Glomerular endothelial cell (primary cell): ENCODE data around the gene MACF1. TPM values are rescaled to one million over a fixed set of nuclear protein-coding genes. Genes with fewer than 3 reads are reported as not detected.

Source experiments
- DNase-seq: peaks from one replicate; pipeline ENCODE4 v3.0.0-alpha.2; 2011; ENCODE audit warnings: low read depth, low spot score; ENCODE audit errors: extremely low read depth
- total RNA-seq: library from RNA; depleted of rRNA; stranded (reverse); fragments of >200 nt; gene quantifications from 2 replicates; pipeline ENCODE4 v1.2.3, GENCODE V29; 2015

Gene MACF1
- total RNA-seq, 1 donor from 2014 or later = 612 TPM

GRCh38 chr1:39174390-39175081, 30.0 kb upstream of the MACF1 start:
- DNase-seq = no peak

- no peak for DNase-seq
Observed at GRCh38 chr1:39177706-39178105, 26.8 kb upstream of the MACF1 start.

DNA sequence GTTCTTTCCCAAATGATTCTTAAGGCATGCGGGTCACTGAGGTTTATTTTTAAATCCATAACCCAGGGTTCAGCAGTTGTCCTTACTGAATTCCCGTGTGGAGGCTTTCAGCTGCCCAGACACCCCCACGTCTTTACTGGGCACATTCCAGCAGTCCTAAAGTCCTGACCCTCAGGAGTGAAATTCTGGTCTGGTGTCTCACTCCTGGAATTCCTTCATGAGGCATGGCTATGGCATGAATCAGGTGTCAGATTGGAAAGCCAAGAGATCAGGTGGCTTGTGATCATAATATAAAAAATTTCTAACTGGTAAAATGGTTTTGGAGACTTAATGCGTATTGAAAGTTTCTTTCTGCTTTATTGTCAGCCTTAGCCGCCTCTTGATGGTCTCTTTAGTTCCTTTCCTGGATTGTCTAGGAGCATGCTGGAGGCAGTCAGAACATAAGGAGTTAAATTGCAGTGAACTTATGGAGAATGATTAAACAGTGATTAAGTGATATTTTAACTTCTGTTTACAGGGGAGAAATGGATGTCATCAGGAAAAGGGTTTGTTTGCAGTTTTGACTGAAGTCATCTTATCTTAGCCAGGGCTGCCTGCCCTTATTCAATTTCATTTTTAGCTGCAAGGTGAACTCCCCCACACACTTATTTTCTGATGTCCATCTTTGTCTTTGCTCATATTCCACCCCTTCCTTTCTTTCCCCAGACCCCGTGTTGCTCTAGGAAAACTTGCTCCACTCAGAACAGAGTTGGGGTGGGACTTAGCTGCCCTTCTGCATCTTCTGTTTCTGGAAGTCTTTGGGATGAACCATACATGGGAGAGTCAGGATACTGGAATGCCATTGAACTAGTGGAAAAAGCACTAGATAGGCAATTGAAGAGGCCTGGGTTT, 25.7 kb upstream of the MACF1 start:
- no peak for DNase-seq

DNA sequence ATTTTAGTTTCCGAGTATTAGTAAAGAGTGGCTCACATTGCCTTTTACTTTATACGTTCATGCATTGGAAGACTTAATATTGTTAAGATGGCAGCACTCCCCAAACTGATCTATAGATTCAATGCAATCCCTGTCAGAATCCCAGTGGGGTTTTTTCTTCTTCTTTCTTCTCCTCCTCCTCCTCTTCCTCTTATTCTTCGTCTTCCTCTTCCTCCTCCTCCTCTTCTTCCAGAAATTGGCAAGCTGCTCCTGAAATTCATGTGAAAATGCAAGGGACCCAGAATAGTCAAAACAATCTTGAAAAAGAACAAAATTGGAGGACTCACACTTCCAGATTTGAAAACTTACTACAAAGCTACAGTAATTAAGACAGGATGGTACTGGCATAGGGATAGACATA, 23.2 kb upstream of the MACF1 start:
- DNase-seq = no peak

DNA sequence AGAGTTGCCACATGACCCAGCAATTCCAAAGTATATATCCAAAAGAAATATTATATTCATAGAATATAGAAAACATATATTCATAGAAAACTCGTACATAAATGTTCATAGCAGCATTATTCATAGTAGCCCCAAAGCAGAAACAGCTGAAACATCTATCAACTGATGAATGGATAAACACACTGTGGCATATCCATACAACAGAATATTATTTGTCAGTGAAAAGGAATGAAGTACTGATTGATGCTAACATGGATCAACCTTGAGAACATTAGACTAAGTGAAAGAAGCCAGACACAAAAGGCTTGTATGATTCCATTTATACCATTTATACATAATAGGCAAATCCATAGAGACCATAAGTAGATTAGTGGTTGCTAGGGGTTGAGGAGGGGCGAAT, 21.7 kb upstream of the MACF1 start:
- DNase-seq = no peak

DNA sequence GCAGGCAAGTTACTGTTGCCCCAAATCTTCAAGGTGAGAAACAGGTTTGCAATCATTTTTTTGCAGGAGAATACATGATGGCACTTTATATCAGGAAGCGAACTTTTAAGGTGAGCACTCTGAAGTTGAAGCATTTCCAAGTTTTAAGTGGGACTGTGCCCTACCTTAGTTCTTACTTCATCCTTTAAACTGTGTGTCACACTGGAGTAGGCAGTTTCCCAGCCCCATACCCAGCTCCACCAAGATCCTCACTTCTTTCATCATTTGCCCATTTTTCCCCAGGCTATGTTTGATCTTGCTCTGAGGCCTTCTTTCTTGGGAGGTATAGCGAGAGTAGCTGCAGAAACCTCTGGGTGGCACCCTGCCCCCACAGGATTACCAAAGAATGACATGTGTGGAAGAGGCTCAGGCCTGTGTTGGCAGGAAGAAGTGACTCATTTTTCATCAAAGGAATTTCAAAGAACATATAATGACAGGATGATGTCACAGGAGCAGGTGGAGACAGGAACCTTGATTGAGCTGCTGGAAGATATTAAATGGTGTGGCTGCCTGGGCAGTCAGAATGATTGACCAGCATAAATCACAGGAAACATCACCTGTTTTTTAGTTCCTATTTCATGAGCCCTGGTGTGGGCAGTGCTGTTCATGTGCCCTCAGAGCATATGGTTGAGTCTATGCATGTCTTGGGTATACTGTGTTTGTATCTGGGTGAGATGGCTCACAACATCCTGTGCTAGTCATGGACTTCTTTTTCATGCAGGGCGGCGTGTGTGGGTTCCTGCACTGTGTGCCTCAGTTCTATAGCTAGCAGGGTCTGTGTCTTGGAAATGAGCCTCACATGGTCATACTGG, 20.8 kb upstream of the MACF1 start:
- DNase-seq = no peak

DNA sequence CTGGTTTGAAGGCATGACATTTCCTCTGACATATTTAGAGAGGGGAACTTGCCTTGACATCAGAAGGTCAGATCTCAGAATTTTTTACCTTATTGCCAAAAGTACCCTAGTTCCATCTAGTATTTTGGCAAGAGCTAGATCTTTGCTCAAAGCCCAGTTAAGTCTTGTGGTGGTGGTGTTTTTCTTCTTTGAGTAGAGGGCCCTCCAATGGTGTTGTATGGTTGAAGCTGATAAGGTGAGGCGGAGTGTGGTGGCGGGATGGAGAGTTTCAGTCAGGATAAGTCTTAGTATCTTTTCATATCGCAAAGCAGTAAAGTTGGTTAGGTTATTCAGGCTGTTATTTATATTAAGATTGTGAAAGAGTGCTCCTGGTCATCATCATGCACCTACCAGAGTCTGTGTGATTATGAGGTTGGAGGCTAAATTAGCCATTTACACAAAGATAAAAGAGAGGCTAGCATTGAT, 20.1 kb upstream of the MACF1 start:
- no peak for DNase-seq

GRCh38 chr1:39187275-39188046, 17.0 kb upstream of the MACF1 start:
- no peak for DNase-seq

DNA sequence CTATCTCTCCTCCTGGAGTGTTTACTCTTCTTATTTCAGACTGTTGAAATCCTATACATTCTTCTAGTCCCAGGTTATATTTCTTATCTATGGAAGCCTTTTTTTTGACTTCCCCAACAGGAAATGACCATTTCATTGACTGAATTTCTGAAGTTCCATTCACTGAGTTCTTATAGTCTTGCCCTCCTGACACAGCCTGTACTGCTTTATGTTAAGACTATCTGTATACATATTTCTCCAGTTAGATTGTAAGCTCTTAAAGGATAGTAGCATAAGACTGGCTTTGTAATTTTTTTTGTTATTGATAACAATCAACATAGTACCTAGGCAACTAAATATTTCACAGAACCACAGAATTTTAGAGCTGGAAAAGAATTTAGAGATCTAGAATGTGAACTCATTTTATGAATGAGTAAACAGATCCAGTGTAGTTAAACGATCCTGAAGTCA, 14.9 kb upstream of the MACF1 start:
- DNase-seq = no peak

GRCh38 chr1:39190096-39190495, 14.4 kb upstream of the MACF1 start:
- DNase-seq = no peak

DNA sequence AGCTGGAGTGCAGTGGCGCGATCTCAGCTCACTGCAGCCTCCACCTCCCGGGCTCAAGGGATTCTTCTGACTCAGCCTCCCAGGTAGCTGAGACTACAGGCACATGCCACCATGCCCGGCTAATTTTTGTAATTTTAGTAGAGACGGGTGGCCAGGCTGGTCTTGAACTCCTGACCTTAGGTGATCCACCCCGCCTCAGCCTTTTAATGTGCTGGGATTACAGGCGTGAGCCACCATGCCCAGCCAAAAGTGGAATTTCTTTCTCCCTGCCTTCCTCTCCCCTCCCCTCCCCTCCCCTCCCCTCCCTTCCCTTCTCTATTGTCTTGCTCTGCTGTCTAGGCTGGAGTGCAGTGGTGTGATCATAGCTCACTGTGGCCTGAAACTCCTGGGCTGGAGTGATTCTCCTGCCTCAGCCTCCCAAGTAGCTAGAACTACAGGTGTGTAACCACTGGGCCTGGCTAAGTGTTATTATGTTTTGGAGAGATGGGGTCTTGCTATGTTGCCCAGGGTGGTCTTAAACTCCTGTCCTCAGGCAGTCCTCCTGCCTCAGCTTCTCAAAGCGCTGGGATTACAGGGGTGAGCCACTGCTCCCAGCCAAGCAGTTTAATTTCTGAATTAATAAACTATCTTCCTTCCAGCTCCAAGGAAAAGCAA, 10.0 kb upstream of the MACF1 start:
- DNase-seq = no peak

DNA sequence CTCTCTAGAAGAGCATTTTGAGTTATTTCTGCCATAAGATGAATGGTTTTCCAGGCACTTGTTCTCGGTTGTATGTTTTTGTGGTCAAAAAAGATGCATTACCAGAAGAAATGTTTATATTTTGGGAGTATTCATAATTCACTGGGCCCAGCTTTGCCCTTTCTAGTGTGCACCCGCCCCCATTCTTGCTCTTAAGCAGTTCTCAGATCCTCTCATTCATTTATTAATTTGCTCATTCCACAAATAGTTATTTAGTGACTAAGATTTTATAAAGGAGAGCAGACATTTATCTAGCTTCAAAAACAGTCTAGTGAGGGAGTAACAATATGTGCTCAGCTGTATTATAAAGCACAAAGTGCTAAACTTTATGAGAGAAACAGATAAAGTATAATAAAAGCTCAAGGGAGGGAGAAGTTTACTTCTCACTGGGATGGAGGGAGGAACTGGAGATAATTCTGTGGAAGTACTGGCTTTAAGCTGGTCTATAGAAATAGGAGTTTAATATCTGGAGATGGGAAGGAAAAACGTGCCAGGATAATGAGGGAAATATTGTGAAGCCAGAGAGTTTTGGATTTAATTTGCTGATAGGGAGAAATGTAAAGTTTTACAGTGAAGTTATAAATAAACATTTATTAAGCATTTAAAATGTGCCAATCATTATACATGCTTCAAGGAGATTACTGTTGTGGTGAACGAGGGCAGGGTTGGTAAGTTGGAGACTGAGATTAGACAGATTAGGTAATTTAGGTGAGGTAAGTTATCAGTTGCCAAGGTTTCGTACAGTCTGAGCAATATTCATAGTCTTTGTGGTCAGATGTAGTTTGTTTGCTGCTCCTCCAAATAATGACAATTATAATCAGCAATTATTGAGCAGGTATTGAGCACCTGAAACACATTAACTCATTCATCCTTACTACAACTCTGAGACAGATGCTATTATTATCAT, 9.1 kb upstream of the MACF1 start:
- no peak for DNase-seq

DNA sequence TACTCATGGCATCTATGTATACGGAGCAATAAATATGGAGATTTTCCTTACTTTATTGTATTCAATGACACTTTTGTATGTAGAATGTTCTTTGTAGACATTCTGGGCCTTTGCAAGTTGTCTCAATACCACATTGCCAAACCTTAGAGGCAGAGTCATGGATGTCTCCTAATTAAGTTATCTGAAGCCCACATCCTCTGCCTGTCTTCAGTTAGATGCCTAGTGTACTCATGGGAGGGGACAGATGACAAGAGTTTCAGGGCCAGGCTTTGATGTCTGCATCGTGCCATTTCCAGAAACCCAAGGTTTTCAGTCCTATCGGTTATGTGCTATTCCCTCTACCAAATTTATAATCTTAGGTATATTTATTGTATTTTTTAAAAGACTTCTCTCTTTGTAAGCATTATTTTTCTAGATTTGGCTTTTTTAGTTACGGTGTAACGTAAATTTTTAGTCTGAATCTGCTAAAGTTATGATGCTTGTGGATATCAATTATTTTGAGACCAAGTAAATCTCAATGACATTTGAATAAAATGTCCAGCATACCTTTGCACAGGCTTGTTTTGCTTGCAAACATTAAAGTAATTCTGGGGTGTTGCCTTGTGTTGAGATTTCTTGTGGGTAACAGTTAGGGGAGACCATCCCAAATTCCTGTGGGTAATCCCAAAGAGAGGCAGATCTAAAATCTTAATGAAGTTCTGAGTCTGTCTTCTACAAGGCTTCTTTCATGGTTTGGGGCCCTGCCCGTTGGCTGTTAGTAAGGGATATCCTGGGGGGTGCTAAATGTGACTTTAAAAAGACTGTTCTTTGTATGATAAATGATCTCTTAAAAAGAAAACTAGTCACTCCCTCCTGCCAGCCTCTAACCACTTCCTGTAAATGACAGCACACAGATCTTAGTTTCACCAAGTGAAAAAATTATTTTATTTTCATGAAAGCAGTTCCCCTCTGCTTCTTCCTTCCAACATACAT, 8.0 kb upstream of the MACF1 start:
- no peak for DNase-seq

DNA sequence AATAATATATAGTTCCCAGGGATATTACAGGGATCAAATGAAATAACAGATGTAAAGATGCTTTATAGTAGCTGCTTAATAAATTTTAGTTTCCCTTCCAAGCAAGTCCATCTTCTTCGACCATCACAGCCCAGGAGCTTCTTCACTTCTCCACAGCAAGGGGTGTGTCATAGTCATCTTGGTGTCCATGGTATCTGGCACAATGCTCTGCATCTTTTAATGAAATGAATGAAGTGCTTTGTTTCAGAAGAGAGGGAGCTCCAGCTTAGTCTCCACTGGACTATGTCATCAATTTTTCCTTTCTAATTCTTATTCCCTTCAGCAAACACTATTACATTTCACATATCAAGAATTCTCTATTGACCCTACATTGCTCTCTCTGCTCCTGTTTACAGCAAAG, 4.9 kb upstream of the MACF1 start:
- DNase-seq = no peak

DNA sequence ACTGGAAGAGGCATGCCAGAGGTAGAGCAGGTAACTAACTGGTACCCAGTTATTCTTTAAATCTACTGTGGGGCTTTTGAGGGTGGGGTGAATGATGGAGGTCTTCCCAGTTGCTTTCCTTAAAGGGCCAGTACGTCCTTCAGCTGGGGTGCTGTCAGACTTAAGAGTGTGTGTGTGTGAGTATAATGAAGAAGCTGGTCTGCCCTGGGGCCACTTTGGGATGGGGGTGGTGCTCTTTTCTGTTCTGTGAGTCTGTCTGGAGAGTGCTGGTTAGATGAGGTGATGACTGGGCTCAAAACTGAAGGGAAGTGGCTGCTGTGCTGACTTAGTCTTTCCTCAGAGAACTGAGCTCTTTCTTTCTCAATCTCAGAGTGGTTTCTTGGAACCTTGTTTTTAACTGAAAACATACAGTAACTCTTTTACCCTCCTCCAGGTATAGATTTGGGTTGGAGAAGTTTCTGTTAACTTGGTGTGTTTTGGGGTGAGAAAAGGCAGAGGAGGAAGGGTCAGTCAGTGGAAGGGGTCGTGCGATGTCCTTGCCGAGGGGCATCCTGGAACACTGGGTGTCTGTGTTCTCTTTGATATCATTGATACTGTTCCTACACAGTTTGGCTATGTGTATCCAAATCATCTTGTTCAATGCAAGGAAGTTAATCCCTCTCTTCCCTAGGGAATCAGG, 746 bp downstream of the MACF1 start:
- DNase-seq = no peak

- DNase-seq = no peak
Observed at GRCh38 chr1:39205781-39206464, 1.4 kb downstream of the MACF1 start.
